ENCODE measurements around the gene RIPOR3.
"Not testable (repeated sequence)": the region's sequence is repeated elsewhere in the genome, so short reads cannot be mapped to it uniquely, and the experiment has no call there.

RIPOR3 gene

DNA sequence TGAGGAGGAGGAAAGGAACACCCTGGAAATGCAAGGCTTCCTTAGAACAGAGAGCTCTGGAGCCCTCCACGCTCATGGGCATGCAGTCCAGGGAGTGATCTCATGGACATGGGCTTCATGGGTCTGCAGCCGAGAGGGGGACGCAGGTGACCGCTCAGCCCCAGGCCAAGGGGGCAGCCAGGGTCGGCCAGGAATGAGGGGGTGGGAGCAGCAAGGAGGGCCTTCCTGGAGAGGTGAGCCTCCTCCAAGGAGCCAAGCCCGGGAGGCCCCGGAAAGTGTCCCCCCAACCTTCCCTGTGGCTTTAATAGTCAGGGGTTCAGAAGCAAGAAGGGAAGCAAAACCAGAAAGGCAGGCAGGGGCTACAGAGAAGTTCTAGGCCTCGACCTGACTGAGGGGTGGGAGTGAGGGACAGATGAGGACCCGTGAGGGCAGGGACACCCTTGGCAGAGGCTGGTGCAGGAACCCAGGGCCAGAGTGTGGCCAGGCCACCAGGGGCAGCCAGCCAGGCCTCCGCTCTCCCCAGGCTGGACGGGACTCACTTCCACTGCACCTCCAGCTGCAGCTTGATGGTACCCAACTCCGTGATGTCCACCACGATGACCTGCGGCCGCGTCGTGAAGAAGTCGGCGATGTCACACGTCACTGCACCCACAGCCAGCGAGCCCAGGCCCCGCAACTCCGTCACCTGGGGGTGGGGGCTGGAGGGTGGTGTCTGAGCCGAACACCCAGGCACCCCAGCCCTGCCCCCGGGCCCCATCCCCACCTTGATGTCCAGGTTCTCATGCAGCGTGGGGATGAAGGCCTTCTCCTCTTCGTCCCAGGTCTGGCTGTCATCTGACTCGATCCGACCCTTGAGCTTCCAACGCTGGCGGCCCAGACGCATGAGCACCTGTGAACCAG is 83.2 kb downstream of the RIPOR3 start:
- no peak for DNase-seq (ENCODE audit: low spot score)

DNA sequence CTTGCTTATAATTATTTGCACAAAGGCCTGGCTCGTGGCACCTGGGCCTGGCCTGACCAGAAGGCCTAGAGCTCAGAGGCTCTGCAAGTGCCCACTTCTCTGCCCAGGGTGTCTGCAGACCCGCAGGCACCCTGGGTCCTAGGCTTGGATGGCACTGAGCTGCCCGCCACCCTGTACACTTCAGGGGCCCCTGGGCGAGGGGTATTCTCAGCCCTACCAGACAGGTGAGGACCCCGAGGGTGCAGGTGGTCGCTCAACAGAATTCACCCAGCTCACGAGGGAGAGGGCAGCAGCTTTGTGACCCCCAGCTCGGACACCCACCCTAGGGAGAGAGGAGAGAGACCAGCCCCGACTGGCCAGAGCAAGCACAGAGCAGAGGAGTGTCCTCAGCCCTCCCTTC is 83.9 kb downstream of the RIPOR3 start:
- no peak for DNase-seq (ENCODE audit: low spot score)

DNA sequence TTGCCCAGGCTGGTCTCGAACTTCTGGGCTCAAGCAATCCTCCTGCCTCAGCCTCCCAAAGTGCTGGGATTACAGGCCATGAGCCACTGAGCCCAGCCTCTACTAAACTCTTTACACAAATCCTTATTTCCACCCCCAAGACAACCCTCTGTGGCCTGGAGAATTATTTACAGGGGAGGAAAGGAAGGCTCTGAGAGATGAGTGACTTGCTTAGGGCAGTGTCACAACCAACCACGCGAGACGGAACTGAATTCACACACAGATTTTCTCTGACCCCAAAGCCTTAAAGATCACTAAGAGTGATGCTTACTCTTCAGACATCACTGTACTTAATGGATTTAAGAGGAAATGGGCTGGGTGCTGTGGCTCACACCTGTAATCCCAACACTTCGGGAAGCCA is 86.2 kb downstream of the RIPOR3 start:
- DNase-seq (ENCODE audit: low spot score) = no peak

DNA sequence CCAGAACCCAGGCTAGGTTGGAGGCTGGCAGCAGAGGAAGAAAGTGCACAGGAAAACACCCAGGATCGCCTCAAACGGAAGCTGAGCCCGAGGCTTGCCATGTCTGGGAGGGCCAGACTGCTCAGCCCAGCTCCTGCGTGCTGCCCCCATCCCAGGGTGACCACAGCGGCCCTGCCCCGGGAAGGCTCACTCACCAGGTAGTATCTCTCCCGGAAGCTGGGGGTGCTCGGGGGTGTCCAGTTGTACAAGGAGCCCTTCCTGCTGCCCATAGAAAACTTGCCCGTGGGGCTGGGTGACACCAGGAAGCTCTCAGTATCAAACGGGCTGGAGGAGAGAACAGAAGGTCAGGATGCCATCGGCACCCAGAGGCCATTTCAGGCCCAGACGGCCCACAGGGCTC is 86.9 kb downstream of the RIPOR3 start:
- DNase-seq (ENCODE audit: low spot score) = no peak

DNA sequence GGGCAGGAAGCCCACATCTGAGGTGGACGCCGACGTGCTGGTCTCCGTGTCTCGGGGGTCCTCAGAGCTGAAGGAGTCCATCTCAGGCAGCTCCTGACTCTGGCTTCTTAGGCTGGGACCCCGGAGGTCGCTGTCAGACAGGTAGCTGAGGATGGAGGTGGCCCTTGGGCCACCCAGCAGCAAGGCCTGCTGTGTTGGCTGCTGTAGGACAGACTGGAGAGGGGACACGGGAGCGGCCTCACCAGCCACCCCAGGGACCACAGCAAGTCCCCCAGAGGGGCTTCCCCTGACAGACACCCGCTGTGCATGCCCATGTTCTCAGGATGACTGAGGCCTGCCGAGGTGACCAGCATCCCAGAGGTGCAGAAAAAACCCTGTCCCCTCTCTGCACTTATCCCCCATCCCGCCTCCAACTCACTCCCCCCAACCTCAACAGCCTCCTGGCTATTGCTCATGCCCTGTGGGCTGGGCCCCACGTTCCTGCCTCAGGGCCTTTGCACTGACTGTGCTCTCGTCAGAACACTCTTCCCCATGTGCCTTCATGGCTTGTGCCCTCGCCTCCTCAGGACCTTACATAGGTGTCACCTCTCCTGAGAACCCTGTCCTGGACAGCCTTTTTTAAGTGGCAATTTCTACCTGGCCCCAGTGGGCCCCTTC is 88.8 kb downstream of the RIPOR3 start:
- no peak for DNase-seq (ENCODE audit: low spot score)

DNA sequence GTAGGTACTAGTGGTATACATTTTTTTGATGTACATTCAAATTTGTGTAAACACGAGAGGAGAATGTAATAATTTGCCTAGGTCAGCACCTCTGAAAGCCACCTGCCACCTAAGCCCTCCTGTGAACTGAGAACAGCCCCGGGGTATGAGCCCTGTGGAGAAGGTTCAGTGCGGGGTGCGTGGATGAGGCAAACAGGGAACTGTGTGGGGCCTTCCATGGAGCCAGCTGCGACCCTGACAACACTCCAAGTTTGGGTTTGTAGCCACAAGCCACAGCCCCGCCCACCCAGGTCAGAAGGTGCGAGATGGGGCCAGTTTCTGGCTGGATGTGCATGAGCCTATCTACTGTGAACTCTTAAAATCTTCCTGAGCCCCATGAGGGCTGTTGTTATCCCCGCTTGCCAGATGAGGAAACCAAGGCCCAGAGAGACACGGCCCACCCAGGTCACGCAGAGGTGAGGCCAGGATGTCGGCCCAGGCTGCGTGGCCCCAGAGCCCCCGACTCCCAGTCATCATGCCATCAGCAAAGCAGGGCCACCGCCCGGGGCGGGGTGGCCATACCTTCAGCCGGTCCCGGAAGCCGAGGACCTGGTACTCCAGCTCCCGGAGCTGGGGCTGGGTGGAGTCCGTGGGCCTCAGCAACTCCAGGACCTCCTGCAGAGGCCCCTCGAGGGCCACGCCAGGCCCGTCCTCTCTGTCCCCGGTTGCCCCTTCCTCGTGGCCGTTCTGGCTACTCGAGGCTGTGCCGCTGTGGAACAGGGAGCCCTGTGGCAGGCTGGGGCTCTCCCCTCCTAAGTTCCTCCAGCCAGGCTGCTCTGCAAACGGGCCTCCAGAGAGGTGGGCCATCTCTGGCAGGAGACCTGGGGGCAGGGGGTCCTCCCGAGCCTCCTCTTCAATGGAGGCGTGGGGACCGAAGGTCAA is 89.6 kb downstream of the RIPOR3 start:
- no peak for DNase-seq (ENCODE audit: low spot score)

DNA sequence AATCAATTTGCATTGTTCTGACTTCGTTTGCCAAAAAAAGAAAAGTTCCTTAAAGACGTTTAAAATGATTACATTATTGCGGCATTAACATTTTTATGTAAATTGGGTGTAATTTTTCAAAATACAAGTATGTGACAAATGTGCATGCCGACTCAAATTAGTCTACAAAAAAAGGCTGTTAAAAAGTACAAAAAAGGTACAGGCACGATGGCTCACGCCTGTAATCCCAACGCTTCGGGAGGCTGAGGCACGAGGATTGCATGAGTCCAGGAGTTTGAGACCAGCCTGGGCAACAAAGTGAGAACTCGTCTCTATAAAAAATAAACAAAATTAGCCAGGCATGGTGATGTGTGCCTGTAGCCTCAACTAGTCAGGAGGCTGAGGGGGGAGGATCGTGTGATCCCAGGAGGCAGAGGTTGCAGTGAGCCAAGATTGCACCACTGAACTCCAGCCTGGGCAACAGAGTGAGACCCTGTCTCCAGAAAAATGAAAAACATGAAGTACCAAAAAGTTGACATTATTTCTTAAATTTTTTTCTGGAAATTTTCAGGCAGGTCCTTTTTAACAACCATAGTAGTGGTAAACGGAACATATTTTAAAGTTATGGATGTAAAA is 91.0 kb downstream of the RIPOR3 start:
- no peak for DNase-seq (ENCODE audit: low spot score)

DNA sequence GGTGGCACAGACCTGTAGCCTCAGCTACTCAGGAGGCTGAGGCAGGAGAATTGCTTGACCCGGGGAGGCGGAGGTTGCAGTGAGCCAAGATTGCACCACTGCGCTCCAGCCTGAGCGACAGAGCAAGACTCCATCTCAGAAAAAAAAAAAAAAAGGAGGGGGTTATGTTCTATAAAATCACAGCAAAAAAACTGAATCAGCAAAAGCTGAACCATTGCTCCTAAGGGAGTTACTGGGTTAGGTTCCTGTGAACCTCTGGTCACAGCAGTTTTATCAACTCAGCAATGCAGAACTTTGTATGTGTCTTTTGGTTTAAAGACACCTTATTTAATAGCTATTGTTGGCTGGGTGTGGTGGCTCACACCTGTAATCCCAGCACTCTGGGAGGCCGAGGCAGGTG is 92.6 kb downstream of the RIPOR3 start:
- DNase-seq (ENCODE audit: low spot score) = not testable (repeated sequence)

DNA sequence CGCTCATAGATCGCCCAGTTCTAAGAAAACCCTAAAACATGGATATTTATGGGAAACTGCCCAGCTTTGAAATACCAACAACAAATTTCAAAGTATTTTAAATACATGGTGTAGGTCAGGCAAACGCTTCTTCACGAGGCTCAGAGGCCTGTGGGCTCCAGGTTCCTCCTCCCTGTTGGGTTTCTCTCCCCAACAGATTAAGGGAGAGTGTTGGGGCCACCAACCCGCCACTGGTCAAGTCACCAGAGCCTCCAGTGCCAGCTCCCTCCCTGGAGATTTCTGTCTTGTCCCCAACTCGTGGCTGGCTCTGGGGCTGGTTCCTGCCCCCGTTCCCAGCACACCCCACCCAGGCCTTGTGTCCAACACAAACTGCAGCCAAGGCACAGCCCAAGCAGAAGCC is 93.3 kb downstream of the RIPOR3 start:
- no peak for DNase-seq (ENCODE audit: low spot score)

DNA sequence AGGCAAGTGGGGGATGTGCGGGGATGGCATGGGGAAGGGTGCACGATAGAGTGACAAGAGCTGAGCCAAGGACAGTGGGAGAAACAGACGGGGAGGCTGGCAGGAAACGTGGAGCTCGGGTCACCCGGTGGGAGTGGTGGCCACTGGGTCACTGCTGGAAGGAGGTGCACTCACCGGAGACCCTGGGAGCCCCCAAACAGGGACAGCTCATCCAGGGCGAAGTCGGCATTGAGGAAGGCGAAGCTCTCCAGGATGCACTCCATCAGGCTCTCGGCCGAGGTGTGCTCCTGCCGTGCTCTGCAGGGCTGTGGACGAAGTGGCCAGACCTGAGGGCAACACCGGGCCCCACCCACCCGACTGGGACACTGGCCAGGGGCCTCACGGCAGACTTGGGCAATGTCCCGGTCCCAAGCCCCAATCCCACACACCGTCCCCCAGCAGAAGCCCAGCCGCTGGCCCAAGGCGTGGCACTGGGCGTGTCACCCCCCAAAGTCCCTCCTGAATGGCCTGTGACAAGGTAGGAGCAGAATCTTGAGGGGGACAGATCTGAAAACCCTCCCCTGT is 93.9 kb downstream of the RIPOR3 start:
- no peak for DNase-seq (ENCODE audit: low spot score)

DNA sequence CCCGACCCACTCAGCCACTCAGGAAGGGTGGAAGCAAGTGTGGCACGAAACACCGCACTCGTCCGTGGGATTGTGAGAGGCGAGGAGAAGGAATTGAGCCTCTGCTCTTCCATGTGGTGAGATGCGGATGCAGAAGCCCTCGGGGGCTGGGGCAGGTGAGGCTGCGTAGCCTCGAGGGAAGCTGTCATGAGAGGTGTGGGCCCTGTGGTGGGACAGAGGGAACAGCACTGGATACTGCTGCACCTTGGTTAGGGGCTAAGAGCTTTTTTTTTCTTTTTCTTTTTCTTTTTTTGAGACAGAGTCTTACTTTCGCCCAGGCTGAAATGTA is 94.7 kb downstream of the RIPOR3 start:
- DNase-seq (ENCODE audit: low spot score) = no peak

DNA sequence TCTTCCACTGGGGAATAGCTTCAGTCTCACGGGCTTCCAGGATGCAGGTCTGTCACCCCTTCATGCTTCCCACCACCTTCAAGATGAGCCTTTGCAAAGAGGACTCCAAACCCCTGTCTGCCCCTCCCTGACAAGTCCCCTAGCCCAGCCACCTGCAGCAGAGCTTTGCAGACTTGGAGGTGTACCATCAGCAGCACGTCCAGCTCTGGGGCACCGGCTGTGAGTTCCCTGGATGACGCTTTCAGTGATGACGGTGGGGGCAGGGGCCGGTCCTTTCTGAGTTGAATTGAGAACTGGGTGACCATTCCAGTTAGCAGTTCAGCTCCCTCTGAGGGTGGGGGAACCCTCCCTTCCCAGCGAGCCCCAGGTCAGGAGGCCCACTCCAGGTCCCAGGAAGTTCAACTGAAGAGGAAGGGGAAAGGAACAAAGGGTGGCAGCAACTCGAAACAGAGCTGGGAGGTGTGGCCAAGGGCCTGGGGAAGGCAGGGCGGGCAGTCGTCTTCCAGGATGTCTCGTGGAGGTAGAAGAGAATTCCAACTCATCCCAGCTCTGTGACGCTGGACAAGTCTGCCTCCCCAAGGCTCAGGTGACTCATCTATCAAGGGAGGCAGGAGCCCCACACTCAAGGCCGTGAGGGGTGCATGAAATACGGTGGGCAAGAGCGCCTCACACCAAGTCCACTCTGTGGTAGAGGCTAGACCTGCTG is 95.2 kb downstream of the RIPOR3 start:
- no peak for DNase-seq (ENCODE audit: low spot score)

DNA sequence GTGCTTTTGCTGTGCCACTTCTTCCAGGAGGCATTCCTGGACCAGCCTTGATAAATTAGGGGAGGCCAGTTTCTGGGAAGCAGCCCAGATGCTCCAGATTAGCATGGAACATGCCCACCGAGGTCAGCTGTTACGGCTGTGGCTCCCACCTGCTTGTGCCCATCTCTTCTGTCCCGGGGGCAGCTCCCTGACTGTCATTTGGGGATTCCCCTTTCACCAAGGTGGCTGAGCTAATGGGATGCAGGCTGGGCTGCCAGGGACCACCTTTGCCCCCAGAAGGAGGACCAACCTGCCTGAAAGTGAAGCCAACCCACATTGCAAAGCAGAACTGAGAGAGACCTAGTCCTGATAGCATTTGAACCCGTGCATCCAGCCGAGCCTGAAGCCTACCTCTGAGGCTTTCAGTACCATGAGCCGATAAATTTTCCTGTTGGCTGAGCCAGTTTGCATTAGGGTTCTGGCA is 95.9 kb downstream of the RIPOR3 start:
- DNase-seq (ENCODE audit: low spot score) = no peak

DNA sequence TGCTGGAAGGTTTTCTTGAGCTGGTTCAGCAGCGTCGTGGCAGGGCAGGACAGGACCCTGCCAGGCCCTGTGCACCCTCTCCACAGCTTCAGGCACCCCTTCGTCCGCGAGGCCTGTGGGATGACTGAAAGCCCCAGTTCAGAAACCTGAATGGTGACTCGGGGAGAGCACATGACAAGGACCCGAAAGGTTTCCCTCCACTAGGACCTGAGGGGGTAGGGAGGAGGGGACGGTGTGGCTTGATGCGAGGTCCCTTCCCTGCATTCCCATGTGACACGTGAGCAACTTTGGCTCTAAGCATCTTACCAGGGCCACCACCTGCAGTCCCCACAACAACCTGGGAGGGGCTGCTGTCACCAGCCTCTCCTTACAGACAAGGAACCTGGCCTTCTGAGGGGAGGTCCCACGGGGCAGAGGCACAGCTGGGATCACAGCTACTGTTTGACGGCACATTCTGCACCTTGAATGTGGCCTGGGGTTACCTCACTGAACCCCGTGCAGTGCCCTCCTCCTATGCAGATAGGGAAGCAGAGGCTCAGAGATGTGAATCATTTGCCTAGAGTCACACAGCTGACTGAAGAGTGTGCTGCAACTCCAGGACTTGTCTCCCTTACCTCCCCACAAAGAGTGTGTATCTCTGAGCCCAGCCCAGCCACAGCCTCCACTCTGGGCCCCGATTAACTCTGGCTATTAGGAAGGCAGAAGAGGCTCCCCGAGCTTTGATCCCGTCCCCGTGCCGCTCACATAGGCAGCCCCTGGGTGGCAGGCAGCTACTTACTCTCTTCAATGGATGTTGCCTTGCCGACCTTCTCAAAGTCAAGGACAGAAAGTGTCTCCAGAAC is 96.5 kb downstream of the RIPOR3 start:
- DNase-seq (ENCODE audit: low spot score) = no peak

DNA sequence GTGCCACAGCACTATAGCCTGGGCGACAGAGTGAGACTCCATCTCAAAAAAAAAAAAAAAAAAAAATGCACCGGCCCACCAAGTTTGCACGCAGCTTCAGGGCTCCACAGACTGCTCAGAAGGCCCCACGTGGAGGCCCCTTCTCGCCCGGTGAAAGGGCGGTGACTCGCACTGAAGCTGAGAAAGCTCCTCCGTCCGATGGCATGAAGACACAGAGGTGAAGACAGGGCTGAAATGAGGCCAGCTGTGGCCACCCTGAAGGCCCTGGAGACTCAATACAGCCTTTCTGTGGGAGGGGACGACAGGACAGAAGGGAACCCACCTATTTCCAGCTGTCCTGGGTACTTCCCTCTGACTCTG is 97.1 kb downstream of the RIPOR3 start:
- no peak for DNase-seq (ENCODE audit: low spot score)

DNA sequence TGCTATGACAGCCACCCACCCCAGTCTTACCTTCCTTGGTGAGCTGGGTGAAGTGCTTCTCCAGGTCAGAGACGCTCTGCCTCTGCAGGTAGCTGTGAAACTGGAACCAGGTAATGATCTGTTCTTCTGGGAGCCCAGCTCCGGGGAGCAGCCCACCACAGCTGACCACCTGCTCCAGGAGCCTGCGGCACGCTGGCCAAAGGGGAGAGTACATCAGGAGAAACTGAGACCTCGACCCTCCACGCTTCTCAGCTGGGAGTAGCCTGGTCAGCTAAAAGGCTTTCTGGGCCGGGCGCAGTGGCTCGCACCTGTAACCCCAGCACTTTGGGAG is 98.4 kb downstream of the RIPOR3 start:
- DNase-seq (ENCODE audit: low spot score) = no peak

DNA sequence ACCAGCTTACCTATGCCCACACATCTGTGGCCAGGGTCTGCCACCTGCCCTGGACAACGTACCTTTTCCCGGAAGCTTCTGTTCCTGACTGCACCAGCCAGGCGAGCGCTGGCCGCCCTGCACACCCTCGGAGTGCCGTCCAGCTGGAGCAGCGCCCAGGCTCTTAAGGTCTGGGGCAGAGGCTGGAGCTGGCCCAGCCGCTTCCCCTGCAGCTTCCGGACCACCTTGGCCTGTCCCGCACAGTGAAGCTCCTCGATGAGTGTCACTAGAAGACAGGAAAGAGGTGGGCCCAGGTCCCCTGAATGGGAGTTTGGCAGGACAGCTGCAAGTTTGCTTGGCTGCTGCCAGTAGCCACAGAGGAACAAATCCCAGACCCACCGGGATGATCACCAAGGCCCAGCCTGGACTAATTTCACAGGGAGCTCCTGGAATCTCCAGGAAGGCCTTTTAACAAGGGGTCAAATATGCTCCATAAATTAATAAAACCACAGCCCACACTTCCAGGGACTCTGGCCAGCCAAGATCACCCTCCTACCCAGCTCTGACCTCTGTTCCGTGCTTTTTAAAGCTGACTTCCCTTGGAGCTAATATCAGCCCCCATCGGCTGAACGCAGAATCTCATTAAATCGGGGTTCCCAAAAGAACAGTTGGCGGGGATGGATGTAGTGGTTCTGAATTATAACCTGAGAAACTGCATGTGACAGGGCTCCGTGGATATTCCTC is 98.9 kb downstream of the RIPOR3 start:
- no peak for DNase-seq (ENCODE audit: low spot score)

DNA sequence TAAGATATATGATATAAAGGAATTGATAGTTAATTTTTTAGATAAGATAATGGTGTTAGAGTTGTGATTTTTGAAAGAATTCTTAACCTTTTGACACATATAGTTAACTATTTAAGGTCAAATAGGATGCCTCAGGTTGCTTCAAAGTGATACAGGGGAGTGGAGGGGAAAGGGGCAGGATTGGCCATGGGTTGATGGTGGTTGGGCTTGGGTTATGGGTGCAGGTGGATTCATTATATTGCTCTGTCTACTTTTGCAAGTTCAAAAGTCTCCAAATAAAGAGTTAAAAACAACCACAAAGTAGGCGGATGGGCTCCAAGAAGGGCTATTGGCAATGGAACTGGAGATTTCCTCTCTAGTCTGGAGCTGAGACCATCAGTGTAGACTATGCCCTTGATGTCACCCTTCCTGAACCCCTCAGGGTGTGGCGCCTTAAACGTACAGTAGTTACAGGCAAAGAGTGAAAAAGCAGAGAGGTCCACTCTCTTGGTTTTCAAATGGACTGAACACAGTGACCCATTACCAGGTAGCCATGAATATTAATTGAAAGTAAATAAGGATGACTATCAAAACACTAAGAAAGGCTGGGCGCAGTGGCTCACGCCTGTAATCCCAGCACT is 100.0 kb downstream of the RIPOR3 start:
- DNase-seq (ENCODE audit: low spot score) = no peak

DNA sequence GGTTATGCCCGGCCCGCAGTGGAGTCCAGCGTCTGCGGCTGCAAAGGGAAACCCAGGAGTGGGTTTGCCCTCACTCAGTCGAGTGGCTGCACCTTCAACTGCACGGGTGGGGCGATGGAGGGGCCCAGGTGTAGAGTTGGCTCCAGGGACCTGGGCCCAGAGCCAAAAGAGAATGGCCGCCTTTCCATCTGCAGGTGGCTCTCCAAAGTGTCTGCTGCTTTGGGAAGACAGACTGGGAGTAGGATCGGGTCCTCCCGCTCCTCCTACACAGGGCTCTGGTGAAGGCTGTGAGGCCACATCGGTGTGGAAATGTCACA is 101.0 kb downstream of the RIPOR3 start:
- no peak for DNase-seq (ENCODE audit: low spot score)

Data from putamen (tissue), 1 donor.